ENCODE measurements around the gene SHISA7. TPM values are rescaled to one million over a fixed set of nuclear protein-coding genes. Genes with fewer than 3 reads are reported as not detected.
A peak's percentile ranks its signal among the peaks of the same experiment; 100 is the strongest.

Gene SHISA7
- total and polyA plus RNA-seq, 2 experiments from 2014 or later: not detected

- Histone ChIP-seq H3K4me1 (ENCODE audit: low read depth) (no peaks in the 10 kb centered on the region), H3K9me3 (ENCODE audit: low read depth) (no peaks in the 10 kb centered on the region), H3K36me3 (no peaks in the 10 kb centered on the region), H3K27ac (no peak overlapping the region), H3K4me3 (no peak overlapping the region), H3K27me3 (peaks cover 90% of the 10 kb centered on the region)
- TF ChIP-seq, protein P1, sequence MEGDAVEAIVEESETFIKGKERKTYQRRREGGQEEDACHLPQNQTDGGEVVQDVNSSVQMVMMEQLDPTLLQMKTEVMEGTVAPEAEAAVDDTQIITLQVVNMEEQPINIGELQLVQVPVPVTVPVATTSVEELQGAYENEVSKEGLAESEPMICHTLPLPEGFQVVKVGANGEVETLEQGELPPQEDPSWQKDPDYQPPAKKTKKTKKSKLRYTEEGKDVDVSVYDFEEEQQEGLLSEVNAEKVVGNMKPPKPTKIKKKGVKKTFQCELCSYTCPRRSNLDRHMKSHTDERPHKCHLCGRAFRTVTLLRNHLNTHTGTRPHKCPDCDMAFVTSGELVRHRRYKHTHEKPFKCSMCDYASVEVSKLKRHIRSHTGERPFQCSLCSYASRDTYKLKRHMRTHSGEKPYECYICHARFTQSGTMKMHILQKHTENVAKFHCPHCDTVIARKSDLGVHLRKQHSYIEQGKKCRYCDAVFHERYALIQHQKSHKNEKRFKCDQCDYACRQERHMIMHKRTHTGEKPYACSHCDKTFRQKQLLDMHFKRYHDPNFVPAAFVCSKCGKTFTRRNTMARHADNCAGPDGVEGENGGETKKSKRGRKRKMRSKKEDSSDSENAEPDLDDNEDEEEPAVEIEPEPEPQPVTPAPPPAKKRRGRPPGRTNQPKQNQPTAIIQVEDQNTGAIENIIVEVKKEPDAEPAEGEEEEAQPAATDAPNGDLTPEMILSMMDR (IDR thresholded peaks at IDR 0.05; ENCODE audit: low read depth, low read length): no peak
- no peak for DNase-seq (ENCODE audit: low read depth in 1 of 2, low spot score in 1 of 2)
Measured at GRCh38 chr19:55441692-55442321, 1.3 kb downstream of the SHISA7 start.

GRCh38 chr19:55441319-55441691 is 1.8 kb downstream of the SHISA7 start:
- H3K4me1 ChIP-seq (ENCODE audit: low read depth): no peaks in the 10 kb centered on the region
- DNase-seq (ENCODE audit: low read depth in 1 of 2, low spot score in 1 of 2): no peak
- no peak overlapping the region for H3K4me3 ChIP-seq
- TF ChIP-seq, protein P1 (IDR thresholded peaks at IDR 0.05; ENCODE audit: low read depth, low read length): no peak
- no peaks in the 10 kb centered on the region for H3K9me3 ChIP-seq (ENCODE audit: low read depth)
- peaks cover 85% of the 10 kb centered on the region for H3K27me3 ChIP-seq
- H3K36me3 ChIP-seq: no peaks in the 10 kb centered on the region
- H3K27ac ChIP-seq: no peak overlapping the region

- no peak for DNase-seq (ENCODE audit: low read depth in 1 of 2, low spot score in 1 of 2)
- no peak overlapping the region for H3K4me3 ChIP-seq
- no peak overlapping the region for H3K27ac ChIP-seq
- TF ChIP-seq, protein P1 (IDR thresholded peaks at IDR 0.05; ENCODE audit: low read depth, low read length): no peak
- no peaks in the 10 kb centered on the region for H3K36me3 ChIP-seq
- H3K9me3 ChIP-seq (ENCODE audit: low read depth): no peaks in the 10 kb centered on the region
- peaks cover 77% of the 10 kb centered on the region for H3K27me3 ChIP-seq
- no peaks in the 10 kb centered on the region for H3K4me1 ChIP-seq (ENCODE audit: low read depth)
Measured at GRCh38 chr19:55440411-55441105, 2.5 kb downstream of the SHISA7 start.

DNA sequence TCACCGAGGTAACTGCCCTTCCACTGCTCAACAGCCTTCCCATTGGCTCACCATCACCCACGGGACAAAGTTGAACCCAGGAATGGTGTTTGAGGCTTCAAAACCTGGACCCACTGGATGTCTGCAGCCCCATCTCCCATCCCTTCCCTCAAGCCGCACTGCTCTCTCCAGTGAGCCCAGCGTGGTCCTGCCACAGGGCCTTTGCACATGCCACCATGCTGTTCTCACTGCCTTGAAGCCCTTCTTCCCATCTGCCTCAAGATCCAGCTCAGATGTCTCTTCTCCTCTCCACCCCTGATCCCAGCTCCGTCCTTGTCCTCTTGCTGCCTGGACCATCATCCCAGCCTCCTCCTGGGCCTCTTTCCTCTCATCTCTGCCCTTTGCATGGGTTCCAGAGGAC is 4.0 kb downstream of the SHISA7 start:
- TF ChIP-seq, protein P1 (IDR thresholded peaks at IDR 0.05; ENCODE audit: low read depth, low read length): no peak
- Histone ChIP-seq H3K4me3 (no peak overlapping the region), H3K9me3 (ENCODE audit: low read depth) (no peaks in the 10 kb centered on the region), H3K4me1 (ENCODE audit: low read depth) (no peaks in the 10 kb centered on the region), H3K27ac (no peak overlapping the region), H3K27me3 (peaks cover 62% of the 10 kb centered on the region), H3K36me3 (no peaks in the 10 kb centered on the region)
- no peak for DNase-seq (ENCODE audit: low read depth in 1 of 2, low spot score in 1 of 2)

DNA sequence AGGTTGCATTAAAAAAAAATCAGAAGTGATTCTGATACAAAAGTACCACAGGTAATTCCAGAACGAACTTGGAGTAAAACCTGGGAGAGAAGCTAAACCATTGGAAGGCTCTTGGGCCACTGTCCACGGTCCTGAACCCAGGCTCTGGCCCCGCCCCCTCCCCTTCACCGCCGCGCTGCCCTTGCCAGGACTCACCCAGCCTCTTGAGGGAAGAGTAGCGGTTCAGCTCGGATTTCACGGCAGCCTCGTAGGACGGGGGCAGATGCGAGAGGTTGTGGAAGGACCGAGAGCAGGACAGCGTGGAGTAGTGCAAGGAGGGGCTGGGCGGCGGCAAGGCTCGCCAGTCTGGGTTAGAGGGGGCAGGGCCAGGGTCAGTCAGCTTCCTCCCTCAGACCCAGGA is 5.7 kb downstream of the SHISA7 start:
- Histone ChIP-seq H3K27ac (no peak overlapping the region), H3K4me3 (no peak overlapping the region), H3K27me3 (peaks cover 46% of the 10 kb centered on the region), H3K9me3 (ENCODE audit: low read depth) (no peaks in the 10 kb centered on the region), H3K36me3 (no peaks in the 10 kb centered on the region), H3K4me1 (ENCODE audit: low read depth) (no peaks in the 10 kb centered on the region)
- TF ChIP-seq, protein P1 (IDR thresholded peaks at IDR 0.05; ENCODE audit: low read depth, low read length): no peak
- peak; percentile 83 to 90 for DNase-seq (ENCODE audit: low read depth in 1 of 2, low spot score in 1 of 2)
